NCI-H748 (cell line): ENCODE data around the gene DDX51.
"Not testable (repeated sequence)": the region's sequence is repeated elsewhere in the genome, so short reads cannot be mapped to it uniquely, and the experiment has no call there.

Experiments used
- DNase-seq: peaks from one replicate; lab custom pipeline; 2025; ENCODE audit not compliant: unreplicated experiment; lab: John Stamatoyannopoulos, UW

DDX51 gene

DNA sequence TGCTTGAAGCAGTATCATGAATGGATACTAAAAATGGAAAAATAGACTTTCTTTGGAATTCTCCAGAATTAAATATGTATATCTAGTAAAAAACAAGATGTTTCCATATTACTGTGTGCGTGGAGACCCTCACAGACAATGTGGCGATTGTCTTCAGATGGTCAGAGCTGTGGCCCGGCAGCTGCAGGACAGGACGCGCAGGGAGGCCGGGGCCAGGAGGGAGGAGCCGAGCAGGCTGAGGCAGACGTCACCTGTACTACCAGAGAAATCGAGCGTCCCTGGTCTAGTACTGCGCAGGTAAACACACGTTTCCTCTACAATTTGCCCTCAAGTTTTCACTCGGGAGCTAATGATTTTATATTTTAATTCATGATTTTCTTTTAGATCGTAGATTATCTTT is 22.8 kb downstream of the DDX51 start:
- no peak for DNase-seq

DNA sequence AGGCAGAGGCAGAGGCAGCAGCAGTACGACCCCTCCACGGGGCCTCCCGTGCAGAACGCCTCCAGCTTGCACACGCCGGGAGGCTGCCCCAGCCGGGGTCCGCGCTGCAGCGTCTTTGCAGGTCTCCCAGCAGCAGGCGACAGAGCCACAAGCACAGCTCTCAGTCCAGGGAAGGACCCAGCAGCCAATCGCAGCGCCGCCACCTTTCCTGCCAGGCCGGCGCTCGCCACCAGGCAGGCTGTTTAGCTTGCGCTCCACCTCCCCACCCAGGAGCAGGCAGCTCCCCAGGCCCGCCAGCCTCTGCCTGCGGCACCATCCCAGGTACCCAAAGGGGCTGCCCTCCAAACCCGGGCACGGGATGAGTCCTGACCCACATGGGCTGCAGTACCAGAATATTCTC is 25.2 kb downstream of the DDX51 start:
- DNase-seq: no peak

DNA sequence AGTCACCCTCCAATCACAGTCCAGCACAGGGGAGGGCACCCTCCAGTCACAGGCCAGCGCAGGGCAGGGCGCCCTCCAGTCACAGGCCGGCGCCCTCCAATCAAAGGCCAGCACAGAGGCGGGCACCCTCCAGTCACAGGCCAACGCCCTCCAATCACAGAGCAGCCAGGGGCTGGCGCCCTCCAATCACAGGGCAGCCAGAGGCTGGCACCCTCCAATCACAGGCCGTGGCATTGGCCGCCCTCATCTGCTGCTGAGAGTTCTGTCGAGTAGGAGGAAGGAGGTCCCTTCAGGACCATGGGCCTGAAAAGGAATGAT is 26.6 kb downstream of the DDX51 start:
- DNase-seq: no peak

DNA sequence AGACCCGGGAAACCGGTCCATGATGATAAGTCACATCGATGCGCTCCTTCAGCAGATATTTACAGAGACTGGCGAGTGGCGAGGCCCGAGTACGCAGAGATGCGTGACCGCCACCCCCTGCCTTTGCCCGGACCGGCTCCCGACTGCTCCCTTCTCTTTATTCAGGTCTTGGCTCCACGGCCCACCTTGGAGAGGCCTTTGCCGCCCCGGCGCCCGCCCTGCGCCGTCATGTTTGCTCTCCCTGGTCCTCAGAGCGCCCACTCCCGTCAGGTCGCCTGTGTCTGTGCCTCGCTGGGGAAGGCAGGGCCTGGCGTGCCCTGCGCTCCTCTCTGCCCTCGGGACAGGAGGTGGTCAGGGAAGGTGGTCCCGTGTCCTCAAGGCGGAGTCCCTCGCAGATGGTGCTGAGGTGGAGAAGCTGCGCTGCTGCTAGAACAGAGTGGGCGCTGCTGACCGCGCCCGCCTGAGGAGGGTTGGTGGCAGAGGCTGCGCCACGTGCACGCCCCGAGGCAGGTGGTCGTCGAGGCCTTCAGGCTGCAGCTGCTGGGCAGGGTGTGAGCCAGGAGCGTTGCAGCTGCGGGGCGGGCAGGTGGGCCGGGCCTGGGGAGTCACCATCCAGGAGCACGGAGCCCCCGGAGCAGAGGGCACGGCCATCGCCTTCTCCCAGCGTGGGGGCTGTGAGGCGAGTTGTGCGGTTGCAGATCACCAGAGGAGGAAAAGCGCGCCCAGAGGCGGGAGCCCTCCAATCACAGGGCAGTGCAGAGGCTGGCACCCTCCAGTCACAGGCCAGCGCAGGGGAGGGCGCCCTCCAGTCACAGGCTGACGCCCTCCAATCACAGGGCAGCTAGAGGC is 27.2 kb downstream of the DDX51 start:
- DNase-seq: no peak

DNA sequence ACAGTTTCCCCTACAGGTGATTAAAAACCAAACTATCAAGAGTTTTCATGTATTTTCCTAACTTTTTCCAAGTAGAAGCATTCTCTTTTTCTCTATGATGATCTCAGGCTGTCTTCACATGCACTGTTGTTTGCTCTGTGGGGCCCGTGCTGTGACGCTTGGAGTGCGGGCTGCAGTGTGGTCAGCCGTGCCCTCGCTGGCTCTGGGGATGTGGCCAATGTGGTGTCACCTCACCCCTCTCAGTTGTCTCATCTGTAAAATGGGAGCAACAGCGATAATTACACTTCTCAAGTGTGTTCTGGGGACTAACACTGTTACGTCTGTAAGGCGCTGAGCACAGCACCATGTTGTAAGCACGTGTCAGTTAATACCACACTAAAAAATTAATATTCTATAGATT is 28.6 kb downstream of the DDX51 start:
- no peak for DNase-seq

DNA sequence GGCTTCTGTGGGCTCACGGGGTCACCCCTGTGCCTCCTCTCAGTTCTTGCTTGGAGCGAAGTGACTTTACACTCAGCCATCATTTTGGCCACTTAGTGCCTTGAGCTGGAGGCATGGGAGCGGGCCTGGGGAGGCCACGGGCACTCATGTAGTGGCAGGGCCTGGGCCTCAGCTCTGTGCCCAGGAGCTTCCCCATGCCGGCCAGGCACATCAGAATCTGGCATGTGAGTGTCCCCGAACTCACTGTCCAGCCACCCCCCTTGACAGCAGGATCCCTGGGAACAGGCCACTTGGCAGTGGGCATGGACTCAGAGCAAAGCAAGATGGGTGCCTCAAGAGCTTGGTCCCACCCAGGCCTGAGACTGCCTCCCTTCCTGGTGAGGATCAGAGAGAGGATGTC is 29.5 kb downstream of the DDX51 start:
- no peak for DNase-seq

DNA sequence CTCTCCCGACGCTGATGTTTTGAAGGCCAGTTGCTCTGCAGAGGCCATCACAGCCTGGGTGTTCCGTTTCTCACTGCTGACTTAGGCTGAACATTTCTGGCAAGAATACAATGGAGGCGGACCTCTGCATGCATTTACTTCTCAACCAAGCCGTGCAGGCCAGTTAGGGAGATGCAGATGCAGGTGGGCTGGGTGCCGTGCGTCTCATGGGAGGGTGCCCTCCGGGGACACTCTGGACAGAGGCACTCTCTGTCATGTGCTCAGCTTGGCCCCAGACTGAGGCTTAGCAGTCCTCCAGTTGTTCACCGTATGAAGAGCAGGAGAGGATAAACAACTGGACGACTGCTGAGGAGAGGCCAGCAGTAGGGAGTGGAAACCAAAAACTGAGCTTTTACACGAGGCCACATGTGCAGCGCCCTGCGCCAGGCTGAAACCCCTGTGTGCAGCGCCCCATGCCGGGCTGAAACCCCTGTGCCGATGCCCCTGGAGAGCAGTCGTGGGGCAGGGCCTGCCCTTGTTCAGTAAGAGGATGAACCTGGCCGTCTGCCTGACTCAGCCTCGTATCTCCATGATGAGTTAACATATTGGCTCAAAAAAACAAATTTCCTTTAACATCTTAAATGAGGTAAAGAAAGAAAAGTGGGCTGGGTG is 32.3 kb downstream of the DDX51 start:
- DNase-seq: no peak

DNA sequence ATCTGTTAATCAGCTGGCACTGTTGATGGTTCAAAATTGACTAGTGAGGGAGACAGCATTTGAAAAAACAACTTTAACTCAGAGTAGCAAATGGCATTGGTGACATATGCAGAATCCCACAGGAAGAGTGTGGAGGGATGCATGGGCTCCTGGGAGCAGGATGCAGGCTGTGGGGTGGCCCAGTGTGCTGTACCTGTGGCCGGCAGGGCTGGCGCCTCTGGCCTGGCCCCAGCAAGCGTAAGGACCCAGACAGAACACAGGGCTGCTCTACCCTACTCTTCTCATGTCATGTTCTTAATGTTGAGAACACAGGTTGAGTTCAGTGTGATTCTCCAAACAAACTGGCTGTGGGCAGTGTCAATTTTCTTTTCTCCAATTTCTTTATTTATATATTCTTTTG is 33.4 kb downstream of the DDX51 start:
- DNase-seq: no peak

DNA sequence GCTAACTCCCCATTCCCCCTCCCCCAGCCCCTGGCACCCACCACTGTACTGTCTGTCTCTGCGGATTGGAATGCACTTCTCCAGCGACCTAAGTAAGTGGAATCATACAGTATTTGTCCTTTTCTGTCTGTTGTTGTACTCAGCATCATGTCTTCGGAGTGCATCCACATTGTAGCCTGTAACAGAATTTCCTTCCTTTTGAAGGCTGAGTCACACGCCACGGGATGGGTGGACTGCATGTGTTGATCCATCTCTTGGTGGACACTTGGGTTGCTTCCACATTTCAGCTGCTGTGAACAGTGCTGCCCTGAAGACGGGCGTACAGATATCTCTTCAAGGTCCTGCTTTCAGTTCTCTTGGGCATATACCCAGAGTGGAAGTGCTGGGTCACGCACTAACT is 34.4 kb downstream of the DDX51 start:
- no peak for DNase-seq

DNA sequence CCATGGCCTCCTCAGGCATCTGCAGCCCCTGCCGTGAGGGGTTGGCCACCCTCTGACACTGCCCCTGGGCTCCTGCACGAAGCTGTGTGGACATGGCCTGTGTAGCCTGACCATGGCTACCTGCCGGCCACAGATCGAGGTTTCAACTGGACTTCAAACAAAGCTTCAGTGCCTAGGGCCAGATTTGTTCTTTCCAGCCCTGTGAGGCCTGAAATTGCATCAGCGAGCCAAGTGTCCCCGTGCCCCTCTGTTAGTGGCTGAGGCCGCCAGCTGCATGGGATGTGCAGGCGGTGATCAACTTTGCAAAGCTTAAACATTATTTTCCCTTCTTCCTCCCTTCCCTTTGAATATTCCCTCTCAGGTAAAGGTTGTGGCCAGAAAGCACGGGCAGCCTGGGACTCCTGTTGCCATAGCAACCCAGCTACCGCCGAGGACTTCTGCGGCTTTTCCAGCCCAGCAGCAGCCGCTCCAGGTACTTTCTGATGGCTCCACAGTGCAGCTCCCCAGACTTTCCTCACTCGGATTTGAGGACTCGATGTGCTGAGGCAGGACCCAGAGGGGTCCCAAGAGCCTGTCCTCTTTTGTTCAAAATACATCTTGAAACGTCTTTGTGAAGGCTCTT is 35.8 kb downstream of the DDX51 start:
- DNase-seq: peak; percentile 34

DNA sequence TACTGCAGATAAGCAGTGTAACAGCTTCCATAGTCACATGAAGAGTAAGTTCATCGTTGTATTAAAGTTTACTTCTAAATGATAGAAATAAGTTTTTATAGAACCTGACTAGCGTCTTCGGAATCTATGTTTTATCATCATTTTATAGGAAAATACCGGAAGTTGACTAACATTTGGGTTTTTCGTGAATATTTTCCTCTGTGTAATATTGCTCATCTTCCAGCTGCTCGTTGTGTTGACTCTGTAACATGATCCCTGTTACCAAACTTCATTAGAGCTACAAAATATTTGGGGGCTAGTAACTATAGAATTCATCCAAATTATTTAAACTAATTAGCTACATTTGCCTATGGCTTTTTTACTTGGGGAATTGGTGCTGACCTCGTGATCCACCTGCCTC is 37.2 kb downstream of the DDX51 start:
- no peak for DNase-seq

DNA sequence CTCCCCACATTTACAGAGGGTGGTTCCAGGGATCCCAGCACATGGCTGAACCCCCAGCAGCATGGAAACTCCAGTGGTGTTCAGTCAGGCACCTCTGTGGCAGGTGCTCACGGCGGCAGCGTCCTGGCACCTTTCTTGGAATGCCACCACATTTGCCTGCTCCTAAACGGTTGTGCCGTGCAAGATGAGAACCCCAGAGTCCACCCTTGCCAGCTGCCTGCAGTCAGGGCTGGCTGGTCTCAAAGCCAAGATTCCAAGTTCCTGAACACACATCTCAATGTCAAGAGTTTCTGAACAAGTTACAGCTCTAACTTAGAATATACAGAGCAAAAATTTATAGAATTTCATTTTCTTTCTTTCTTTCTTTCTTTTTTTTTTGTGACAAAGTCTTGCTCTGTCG is 38.7 kb downstream of the DDX51 start:
- no peak for DNase-seq

DNA sequence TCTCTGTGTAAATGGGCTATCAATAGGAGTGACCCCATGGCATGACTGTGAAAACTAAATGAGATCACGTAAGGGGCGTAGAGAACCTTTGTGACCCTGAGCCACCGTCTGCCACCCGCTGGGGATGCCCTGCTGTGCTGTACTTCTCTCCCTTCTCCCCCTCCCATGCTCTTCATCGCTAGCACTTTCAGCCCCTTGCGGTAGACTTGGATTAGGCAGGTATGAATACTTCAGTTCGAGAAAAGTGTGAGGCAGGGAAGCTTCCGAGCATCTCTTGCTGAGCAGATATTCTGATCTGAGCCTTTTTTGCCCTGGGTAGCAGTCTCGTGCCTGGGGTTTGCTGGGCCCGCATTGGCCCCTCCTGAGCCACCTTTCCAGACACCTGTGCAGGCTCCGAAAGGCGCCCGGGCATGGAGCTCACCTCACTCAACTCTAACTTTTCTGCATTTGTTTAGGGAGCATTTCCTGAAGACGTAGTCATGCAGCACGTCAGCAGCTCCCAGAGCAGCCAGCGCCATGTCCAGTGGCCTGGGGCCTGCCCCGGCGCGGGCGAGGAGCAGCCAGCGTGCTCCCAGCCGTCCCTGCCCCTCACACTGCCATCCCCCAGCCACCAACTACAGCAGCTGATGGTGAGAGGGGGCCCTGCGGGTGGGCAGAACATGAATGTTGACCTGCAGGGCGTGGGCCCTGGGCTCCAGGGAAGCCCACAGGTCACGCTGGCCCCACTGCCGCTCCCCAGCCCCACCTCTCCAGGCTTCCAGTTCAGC is 40.4 kb downstream of the DDX51 start:
- no peak for DNase-seq

DNA sequence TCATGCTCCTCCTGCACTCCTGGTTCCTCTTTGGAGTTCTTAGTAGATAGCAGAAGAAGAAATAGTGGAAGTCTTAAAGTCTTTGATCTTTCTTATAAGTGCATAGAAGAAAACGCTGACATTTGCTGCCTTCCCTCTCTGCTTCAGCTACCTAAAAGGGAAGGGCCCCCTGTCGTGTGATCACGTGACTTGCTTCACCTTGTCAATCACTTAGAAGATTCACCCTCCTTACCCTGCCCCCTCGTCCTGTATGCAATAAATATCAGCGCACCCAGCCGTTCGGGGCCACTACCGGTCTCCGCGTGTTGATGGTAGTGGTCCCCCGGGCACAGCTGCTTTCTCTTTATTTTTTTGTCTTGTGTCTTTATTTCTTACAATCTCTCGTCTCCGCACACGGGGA is 41.0 kb downstream of the DDX51 start:
- not testable (repeated sequence) for DNase-seq

DNA sequence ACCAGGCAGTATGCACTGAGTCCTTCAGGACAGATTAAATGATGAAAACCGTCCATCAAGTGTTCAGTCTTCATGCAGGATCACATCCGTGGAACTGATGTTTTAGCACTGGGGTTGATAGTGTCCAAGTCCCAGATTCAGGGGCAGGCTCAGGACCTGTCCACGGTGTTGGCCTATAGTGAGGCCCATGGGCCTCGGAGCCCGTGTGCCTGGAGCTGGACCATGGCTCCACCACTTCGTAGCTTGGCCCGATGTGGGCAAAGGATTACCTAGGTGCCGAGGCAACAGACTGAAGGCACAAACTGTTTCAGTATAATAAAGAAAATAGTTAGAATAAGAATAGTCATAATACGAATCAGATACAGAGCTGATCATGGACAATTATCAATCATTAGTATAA is 41.8 kb downstream of the DDX51 start:
- DNase-seq: no peak

DNA sequence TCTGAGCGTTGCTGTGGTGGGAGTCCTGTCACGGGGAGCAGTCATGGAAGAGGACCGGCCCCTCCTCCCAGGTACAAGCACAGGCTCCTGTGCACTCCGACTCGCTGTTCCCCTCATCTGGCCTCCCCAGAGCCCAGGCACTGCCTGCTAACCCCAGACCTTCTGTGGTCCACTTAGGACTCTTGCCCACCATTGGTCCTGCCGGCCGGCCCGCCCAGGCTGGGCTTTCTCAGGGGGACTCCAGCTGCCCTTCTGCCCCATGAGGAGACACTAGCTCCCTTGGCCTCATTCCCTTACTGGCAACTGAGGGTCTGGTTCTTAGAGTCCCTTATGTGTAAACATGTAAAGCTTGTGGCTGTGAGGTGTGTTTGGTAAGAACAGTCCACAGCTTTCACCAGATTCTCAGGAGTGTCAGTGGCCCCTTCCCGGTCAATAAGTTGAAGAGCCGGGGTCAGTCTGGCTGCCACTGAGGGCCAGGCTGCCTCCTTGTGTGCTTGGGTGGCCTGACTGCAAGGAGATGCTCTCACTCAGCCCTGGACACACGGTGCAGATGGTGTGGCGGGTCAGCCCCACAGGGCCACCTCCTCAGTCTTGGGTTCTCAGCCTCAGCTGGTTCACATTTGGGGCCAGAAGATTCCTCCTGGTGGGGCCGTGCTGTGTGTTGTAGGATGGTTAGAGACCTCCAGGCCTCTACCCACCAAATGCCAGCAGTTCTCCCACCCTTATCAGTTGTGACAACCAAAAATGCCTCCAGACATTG is 43.6 kb downstream of the DDX51 start:
- no peak for DNase-seq

DNA sequence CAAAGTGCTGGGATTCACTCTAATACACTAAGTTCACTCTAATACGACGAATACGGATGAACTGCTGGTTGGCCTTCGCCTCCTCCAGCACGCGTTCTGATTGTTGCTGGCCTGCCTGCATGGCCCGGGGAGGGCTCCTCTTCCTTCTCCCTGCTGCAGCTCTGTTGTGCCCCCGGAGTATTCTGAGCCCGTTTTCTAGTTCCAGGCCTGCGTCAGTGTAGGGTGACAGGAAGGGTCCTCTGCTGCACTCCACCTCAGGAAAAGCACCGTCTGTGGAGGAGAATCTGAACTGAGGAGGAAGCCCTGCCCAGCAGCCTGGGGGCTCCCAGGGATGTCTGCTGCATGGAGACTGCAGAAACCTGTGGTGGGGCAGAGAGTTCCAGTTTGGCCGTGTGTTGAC is 44.4 kb downstream of the DDX51 start:
- DNase-seq: no peak

DNA sequence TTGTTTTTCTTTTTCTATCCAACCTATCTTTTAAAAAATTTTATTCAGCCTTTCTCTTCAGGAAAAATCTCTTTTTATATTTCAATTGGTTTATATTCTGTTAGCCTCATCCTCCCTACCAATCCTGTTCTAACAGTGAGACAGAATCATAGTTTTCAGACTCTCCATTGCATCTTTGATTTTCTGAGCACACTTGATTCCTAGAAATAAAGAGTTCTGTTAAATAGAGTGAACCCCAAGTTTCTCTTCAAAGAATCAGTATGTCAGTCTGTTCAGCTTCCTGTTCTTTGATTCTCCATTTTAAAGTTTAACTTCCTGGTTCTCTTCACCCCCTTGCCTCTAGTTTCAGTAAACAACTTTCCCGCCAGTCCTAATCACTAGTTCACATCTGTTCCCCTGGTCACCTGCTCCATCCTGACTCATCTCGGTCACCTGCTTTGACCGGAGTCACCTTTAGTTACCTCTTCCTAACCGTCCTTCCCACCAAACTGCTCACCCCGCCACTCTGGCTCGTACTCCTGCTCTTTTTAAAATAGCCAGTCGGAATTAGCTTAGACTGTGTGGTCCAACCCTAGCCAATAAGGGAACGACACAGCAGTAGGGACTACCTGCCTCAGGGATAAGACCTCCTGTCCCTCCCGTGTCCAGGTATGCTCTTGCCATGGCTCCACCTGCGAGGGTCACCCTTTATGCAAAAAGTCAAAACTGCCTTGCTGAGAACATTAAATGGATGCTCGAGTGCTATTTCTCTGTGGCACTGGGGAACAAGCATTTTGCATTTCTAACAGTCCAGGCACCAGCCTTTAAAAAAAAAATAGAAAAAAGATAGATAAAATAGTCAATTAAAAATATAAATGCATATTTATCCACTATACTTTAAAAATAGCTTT is 48.4 kb downstream of the DDX51 start:
- DNase-seq: no peak

DNA sequence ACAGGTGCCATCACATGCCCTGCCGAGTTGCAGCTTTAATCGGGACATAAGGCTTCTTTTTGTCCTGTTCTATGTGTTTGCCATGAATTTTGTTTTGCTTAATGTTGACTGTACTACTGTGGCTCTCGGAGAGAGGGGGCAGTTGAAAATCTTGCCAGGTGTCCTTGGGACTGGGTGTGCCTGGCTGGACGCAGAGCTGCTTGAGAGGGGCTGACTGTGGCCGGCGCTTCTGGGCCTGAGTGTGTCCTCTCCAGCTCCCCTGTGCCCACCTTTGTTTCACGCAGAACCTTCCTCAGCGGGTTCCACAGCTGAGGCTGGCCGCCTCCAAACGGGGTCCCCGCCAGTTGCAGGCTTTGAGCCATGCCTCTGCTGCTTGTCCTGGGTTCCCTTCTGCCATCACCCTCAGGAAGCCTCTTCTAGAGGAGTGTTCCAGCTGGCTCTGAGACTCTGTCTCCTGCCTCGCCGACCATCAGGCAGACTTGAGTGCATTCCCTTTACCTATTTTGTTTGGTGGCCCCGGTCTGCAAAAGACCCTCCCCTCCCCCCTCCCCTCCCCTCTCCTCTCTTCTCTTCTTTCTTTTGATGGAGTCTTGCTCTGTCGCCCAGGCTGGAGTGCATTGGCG is 49.7 kb downstream of the DDX51 start:
- DNase-seq: no peak
